Heart left ventricle (tissue), 16 donors: ENCODE measurements around the gene SCAF4. TPM values are rescaled to one million over a fixed set of nuclear protein-coding genes. Genes with fewer than 3 reads are reported as not detected.

Source experiments
- ATAC-seq, 4 donors: fragments of 200-7000 bp; cut with Tn5 transposase; one replicate each; pipeline ENCODE4 v1.9.1; 2020 to 2022; ENCODE audit warnings: moderate library complexity in 4 of 4, mild to moderate bottlenecking in 3 of 4, moderate number of reproducible peaks in 1 of 4
- DNase-seq, 5 donors: peaks; one replicate each; pipeline ENCODE4 v3.0.0-alpha.2; 2020
- H3K27ac ChIP-seq, 12 donors: fragments of 200-600 bp; sonication (generic) in 4 of 12; one replicate each; pipeline versions ENCODE4 v1.5.0 to v1.8.0; 2016 to 2022; ENCODE audit warnings: mild to moderate bottlenecking in 2 of 12
- H3K27me3 ChIP-seq, 9 donors: fragments of 200-600 bp; sonication (generic) in 2 of 9; one replicate each; pipeline versions ENCODE4 v1.5.1 to v1.8.0; 2016 to 2022; ENCODE audit warnings: mild to moderate bottlenecking in 3 of 9
- H3K36me3 ChIP-seq, 9 donors: fragments of 200-600 bp; sonication (generic) in 2 of 9; one replicate each; pipeline versions ENCODE4 v1.5.0 to v1.8.0; 2018 to 2022; ENCODE audit warnings: mild to moderate bottlenecking in 2 of 9
- H3K4me1 ChIP-seq, 12 donors: fragments of 200-600 bp; sonication (generic) in 4 of 12; one replicate each; pipeline versions ENCODE4 v1.5.0 to v1.8.0; 2016 to 2022; ENCODE audit warnings: mild to moderate bottlenecking in 3 of 12
- H3K4me3 ChIP-seq, 12 donors: fragments of 200-600 bp; sonication (generic) in 4 of 12; one replicate each; pipeline versions ENCODE4 v1.5.0 to v1.8.0; 2017 to 2022; ENCODE audit warnings: mild to moderate bottlenecking in 9 of 12, moderate library complexity in 4 of 12
- H3K9me3 ChIP-seq, 12 donors: fragments of 200-600 bp; sonication (generic) in 4 of 12; one replicate each; pipeline versions ENCODE4 v1.5.0 to v1.8.0; 2016 to 2022; ENCODE audit warnings: mild to moderate bottlenecking in 1 of 12
- CTCF ChIP-seq, 12 donors: fragments of 200-600 bp; sonication (generic) in 4 of 12; IDR thresholded peaks; one replicate each; pipeline versions ENCODE4 v1.5.0 to v1.8.0; 2018 to 2022; ENCODE audit warnings: antibody characterized with exemption in 12 of 12, mild to moderate bottlenecking in 5 of 12
- POLR2A ChIP-seq, 2 donors: fragments of 450-650 bp; IDR thresholded peaks; one replicate each; pipeline ENCODE4 v1.6.1; 2017; ENCODE audit warnings: antibody characterized with exemption in 2 of 2, mild to moderate bottlenecking in 2 of 2, moderate library complexity in 2 of 2
- WGBS, 4 donors: extraction: QIAGEN DNeasy Blood & Tissue Kit in 2 of 4; methylation state at CpG; one replicate each; pipeline versions ENCODE4 v1.1.5 to v1.1.7; 2013 to 2018; 5-methylcytosine and 5-hydroxymethylcytosine counted together
- intact Hi-C, 10 donors: fragments of 100-400 bp; cut with DNase I; formaldehyde crosslinking; loops; one replicate each; pipeline versions ENCODE4 v1.11.1 to v1.14.2; 2022
- polyA plus RNA-seq, 2 donors: library from polyadenylated mRNA; stranded (reverse); fragments of 200-250 nt; gene quantifications; one replicate each; pipeline ENCODE4 v1.2.3, GENCODE V29; 2013
- total RNA-seq, 9 donors: library from RNA; depleted of rRNA in 2 of 9; stranded (reverse); fragments of >200 nt in 2 of 9; fragmentation: NEBNext Ultra II Directional in 3 of 9; extraction: Animal tissue kit (Norgen Biotek cat#: 25700) in 3 of 9; gene quantifications; one replicate each; pipeline versions ENCODE4 v1.1.0 to v1.2.4, GENCODE V29; 2016 to 2023
- donor health status: ischemic (EF 13 %, LVEDD 7.1; RV severe dilation, severe dysfunction).
- donor health status: healthy with polysubstance abuse.
- donor health status: DM: no; HTN: yes; CAD: no.
- donor health status: DM: no; HTN: no; CAD: no.
- donor health status: ischemic (EF 25% LVEDD 6.9; RV normal size, moderate dysfunction).
- donor health status: ischemic (EF 25% LVEDD 5.7; RV mildly dilated, moderate dysfunction).
- donor health status: healthy.
- donor health status: DM: yes; HTN: yes; CAD: no.
- donor health status: ischemic (EF 35%, LVEDD 5.7; RV mildly dilated, moderate dysfunction).
- donor health status: nonischemic (EF 11% LVEDD 7.7; RV severe dilation, severe dysfunction).
- donor health status: DM: yes; HTN: yes; CAD: no.
- donor health status: PGD.
- donor health status: ischemic (EF 29% LVEDD 5.4; RV normal size, mild dysfunction).
- donor health status: nonischemic (EF 23%, LVEDD 6.1; RV moderate dilation, normal function).

Gene SCAF4
- total and polyA plus RNA-seq, 11 donors: 7.8 to 25.8 (median 17.3) TPM

GRCh38 chr21:31688603-31689368 is 43.1 kb downstream of the SCAF4 start:
- WGBS, 4 donors: 90 to 95% (median 95%) methylated on average over 5 of the region's 5 CpGs
- no peak for DNase-seq

DNA sequence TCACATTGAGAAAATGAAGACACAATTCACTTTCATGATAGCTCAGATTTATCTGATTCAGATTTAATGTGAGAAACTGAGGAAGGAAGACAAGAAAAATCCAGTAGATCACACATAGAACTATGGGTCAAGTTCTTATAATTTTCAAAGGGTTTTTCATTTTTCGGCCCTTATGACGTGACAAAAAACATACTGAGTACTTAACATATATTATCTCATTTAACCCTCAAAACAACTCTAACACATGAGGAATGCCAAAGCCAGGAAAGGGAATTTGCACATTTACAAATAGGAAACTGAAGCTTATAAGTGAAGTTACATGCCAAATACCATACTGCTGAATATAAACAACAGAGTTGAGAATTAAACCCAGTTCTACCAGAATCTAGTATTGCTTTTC is 44.8 kb downstream of the SCAF4 start:
- ATAC-seq (no peak), DNase-seq (no peak)
- H3K4me1 ChIP-seq: peaks cover 0 to 7% (median 0%) of the 10 kb centered on the region in 12 donors
- H3K9me3 ChIP-seq: no peaks in the 10 kb centered on the region
- TF ChIP-seq POLR2A (IDR thresholded peaks at IDR 0.05): no peak
- peaks cover 0 to 100% (median 98%) of the 10 kb centered on the region in 9 donors for H3K36me3 ChIP-seq
- no peak overlapping the region for H3K4me3 ChIP-seq
- WGBS, 4 donors: 89 to 93% (median 91%) methylated on average over 2 of the region's 2 CpGs
- H3K27me3 ChIP-seq: no peaks in the 10 kb centered on the region
- H3K27ac ChIP-seq: no peak overlapping the region
- intact Hi-C loops: no loop called here

More at GRCh38 chr21:31688603-31689368, 43.1 kb downstream of the SCAF4 start:
- no peak for TF ChIP-seq CTCF (IDR thresholded peaks at IDR 0.05)
- no peak for TF ChIP-seq POLR2A (IDR thresholded peaks at IDR 0.05)
- no peaks in the 10 kb centered on the region for H3K9me3 ChIP-seq
- H3K4me1 ChIP-seq: peaks cover 0 to 7% (median 0%) of the 10 kb centered on the region in 12 donors
- H3K27ac ChIP-seq: no peak overlapping the region
- ATAC-seq: no peak
- H3K36me3 ChIP-seq: peaks cover 0 to 100% (median 98%) of the 10 kb centered on the region in 9 donors
- H3K27me3 ChIP-seq: no peaks in the 10 kb centered on the region
- intact Hi-C loops: no loop called here
- H3K4me3 ChIP-seq: no peak overlapping the region

- Histone ChIP-seq H3K27me3 (no peaks in the 10 kb centered on the region), H3K27ac (peak overlapping the region in 6 of 12 donors; percentile 7 to 46 (median 37)), H3K4me1 (peaks cover 0 to 7% (median 0%) of the 10 kb centered on the region in 12 donors), H3K9me3 (no peaks in the 10 kb centered on the region), H3K4me3 (no peak overlapping the region), H3K36me3 (peaks cover 0 to 100% (median 96%) of the 10 kb centered on the region in 9 donors)
- TF ChIP-seq POLR2A (IDR thresholded peaks at IDR 0.05) (no peak), CTCF (IDR thresholded peaks at IDR 0.05) (no peak)
- intact Hi-C loops: no loop called here
- 45 to 66% (median 59%) methylated on average over 7 of the region's 7 CpGs for WGBS, 4 donors
- no peak for DNase-seq
- ATAC-seq: peak; percentile 40 to 74 (median 60)
Observed at GRCh38 chr21:31686272-31686915, 45.5 kb downstream of the SCAF4 start.

- no peak for DNase-seq
- H3K36me3 ChIP-seq: peaks cover 0 to 98% (median 85%) of the 10 kb centered on the region in 9 donors
Observed at GRCh38 chr21:31684918-31685317, 47.0 kb downstream of the SCAF4 start.

More at GRCh38 chr21:31684918-31685317, 47.0 kb downstream of the SCAF4 start:
- intact Hi-C loops: no loop called here
- Histone ChIP-seq H3K4me3 (no peak overlapping the region), H3K4me1 (peaks cover 0 to 7% (median 0%) of the 10 kb centered on the region in 12 donors), H3K9me3 (no peaks in the 10 kb centered on the region), H3K27me3 (no peaks in the 10 kb centered on the region), H3K27ac (no peak overlapping the region)
- 93 to 96% (median 94%) methylated on average over 7 of the region's 7 CpGs for WGBS, 4 donors
- TF ChIP-seq POLR2A (IDR thresholded peaks at IDR 0.05) (no peak), CTCF (IDR thresholded peaks at IDR 0.05) (no peak)
- no peak for ATAC-seq
